ENCODE measurements around the gene SLC35A1.

SLC35A1 gene

DNA sequence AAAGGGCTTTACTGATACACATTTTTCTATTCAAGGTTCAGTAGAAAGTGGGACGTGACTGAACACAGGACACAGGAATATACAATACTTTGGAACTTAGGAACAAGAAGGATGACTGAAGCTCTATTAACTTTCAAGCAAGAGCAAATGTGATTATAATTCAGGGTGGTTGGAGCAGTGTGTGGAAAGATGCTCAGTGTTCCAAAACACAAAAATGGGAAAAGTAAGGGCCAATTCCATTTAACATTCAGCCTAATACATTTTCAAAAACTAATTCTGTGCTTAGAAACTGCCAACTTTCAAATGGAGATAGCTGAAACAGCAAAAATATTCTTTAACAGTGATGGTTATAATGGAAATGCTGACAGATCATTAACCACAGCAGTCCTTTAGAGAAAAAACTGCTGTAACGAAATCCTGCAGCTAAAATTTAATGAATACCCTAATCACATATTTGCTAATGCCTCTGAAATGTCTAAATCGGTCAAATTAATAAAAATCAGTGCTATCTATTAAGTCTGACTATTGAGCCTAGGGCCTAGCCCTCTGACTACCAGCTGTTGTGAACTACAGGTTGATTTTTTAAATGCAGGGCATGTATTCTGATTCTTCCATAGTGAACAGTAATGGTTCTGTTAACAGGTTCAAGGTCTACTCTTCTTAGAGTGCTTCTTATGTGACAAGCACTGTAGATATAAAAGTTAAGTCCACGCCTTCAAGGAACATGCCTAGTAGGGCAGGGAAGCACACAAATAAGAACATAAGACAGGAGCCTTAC is 71.1 kb downstream of the SLC35A1 start:
- DNase-seq (ENCODE audit: low spot score) = no peak
- TF ChIP-seq, protein P1, sequence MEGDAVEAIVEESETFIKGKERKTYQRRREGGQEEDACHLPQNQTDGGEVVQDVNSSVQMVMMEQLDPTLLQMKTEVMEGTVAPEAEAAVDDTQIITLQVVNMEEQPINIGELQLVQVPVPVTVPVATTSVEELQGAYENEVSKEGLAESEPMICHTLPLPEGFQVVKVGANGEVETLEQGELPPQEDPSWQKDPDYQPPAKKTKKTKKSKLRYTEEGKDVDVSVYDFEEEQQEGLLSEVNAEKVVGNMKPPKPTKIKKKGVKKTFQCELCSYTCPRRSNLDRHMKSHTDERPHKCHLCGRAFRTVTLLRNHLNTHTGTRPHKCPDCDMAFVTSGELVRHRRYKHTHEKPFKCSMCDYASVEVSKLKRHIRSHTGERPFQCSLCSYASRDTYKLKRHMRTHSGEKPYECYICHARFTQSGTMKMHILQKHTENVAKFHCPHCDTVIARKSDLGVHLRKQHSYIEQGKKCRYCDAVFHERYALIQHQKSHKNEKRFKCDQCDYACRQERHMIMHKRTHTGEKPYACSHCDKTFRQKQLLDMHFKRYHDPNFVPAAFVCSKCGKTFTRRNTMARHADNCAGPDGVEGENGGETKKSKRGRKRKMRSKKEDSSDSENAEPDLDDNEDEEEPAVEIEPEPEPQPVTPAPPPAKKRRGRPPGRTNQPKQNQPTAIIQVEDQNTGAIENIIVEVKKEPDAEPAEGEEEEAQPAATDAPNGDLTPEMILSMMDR (IDR thresholded peaks at IDR 0.05; ENCODE audit: extremely low read depth, missing control alignments) = no peak

DNA sequence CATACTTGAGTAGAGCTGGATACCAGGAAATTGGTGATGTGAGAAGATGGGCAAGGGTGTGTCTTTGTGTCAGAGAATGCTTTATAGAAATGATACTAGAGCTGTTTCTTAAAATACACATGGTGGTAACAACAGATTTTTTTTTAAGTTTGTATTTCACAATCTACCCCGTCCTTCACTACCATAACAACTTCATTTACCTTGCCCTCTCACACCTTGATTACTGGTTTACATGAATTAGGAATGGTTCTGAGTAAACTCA is 71.6 kb downstream of the SLC35A1 start:
- TF ChIP-seq, protein P1 (IDR thresholded peaks at IDR 0.05; ENCODE audit: extremely low read depth, missing control alignments) = no peak

DNA sequence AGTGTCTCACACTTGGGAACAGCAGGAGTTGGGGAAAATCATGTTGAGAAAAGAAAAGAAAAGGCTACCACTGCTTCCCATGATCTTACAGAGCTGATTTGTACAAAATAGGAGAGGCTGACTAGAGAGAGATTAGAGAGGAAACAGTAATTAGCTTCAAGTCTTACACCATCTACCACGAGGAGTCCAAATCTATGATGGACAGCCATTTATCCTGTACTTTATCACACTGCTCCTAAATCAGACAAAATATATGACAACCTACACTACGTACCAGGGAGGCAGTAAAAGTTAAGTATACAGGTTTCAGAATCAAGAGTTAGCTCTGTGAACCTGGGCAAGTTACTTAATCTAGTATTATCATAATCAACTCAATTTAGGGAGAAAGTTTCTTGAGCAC is 79.0 kb downstream of the SLC35A1 start:
- TF ChIP-seq, protein P1 (IDR thresholded peaks at IDR 0.05; ENCODE audit: extremely low read depth, missing control alignments) = no peak
- no peak for DNase-seq (ENCODE audit: low spot score)

More for the DNA sequence above, 71.6 kb downstream of the SLC35A1 start:
- DNase-seq (ENCODE audit: low spot score) = no peak

DNA sequence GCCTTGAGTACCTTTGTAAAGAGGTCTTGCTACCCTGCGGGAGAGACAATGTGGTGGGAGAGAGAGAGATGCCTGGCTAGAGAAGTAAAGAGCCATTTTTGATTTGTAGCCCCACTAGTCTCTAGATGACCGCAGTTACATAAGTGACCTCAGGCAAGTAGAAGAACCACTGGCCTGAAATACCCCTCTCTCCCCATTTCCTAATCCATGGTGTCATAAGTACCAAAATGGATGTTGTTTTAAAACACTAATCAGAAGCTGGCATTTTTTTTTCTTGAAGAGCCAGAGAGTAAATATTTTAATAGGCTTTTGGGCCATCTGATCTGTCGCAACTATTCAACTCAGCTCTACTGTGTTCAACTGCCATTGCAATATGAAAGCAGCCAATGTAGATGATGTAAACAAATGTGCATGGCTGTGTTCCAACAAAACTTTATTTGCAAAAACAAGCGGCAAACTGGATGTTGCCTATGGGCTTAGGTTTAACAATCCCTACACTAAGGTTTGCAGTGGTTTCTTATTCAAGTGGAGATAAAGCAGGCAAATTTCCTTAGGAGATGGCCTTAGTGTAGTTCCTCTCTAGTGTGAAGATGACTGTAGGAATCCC is 80.5 kb downstream of the SLC35A1 start:
- TF ChIP-seq, protein P1 (IDR thresholded peaks at IDR 0.05; ENCODE audit: extremely low read depth, missing control alignments) = no peak
- DNase-seq (ENCODE audit: low spot score) = no peak

DNA sequence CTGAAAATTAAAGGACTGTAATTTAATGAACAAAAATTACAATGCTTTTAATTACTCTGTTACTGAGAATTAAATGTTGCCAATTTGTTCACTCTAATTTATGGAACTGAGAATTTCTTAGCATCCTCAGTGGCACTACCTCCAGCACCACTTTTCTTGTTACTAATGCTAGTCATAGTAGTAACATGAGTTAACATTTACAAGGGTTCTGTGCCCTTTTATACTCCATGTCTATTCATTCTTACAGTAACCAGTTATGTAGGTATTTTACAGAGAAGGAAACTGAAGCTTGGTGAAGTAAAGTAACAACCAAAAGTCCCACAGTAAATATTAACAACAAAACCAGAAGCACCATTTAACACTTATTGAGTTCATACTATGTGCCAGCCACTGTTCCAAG is 82.7 kb downstream of the SLC35A1 start:
- TF ChIP-seq, protein P1 (IDR thresholded peaks at IDR 0.05; ENCODE audit: extremely low read depth, missing control alignments) = no peak
- DNase-seq (ENCODE audit: low spot score) = no peak

DNA sequence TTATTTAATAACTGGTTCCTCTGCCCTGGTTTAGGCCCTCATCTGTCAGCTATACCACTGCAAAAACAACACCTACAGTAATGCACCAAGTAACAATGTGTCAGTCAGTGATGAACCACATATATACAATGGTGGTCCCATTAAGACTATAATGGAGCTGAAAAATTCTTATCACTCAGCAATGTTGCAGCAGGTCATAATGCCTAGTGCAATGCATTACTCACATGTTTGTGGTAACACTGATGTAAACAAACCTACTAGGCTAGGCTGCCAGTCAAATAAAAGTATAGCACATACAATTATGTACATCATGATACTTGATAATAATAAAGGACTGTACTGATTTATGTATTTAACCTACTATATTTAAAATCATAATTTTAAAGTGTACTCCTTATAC is 85.7 kb downstream of the SLC35A1 start:
- TF ChIP-seq, protein P1 (IDR thresholded peaks at IDR 0.05; ENCODE audit: extremely low read depth, missing control alignments) = no peak
- DNase-seq (ENCODE audit: low spot score) = no peak

DNA sequence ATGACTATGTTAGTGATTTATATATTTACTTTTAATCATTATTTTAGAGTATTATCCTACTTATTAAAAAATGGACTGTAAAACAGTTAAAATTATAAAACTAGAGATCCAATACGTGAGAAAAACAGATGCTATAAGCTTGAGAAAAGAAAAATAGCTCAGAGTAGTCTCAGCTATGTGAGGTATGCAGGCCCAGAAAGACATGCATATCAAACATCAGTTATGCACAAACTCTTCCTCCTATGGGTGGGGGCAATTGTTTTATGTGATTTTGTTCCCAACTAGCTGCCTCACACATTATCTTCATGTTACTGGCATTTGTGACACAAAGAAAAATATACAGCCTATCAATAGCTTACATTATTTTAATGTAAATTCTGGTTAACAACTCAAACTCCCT is 88.2 kb downstream of the SLC35A1 start:
- no peak for DNase-seq (ENCODE audit: low spot score)
- TF ChIP-seq, protein P1 (IDR thresholded peaks at IDR 0.05; ENCODE audit: extremely low read depth, missing control alignments) = no peak
